ENCODE results near the gene KRT82.

KRT82 gene

GRCh38 chr12:52379536-52379935, 26.6 kb downstream of the KRT82 start:
- FAIRE-seq, result no peak

- FAIRE-seq, result no peak
These were observed 28.0 kb downstream of the KRT82 start for GRCh38 chr12:52378091-52378490.

- no peak for FAIRE-seq
These were observed 28.9 kb downstream of the KRT82 start for GRCh38 chr12:52377266-52377665.

- FAIRE-seq, result no peak
These were observed 33.6 kb downstream of the KRT82 start for GRCh38 chr12:52372216-52373154.

- no peak for FAIRE-seq
These were observed 34.4 kb downstream of the KRT82 start for GRCh38 chr12:52371716-52372115.

GRCh38 chr12:52370926-52371608, 35.1 kb downstream of the KRT82 start:
- FAIRE-seq, result no peak

GRCh38 chr12:52369809-52370208, 36.3 kb downstream of the KRT82 start:
- no peak for FAIRE-seq

- no peak for FAIRE-seq
These were observed 36.9 kb downstream of the KRT82 start for GRCh38 chr12:52369211-52369610.

GRCh38 chr12:52368508-52368907, 37.6 kb downstream of the KRT82 start:
- FAIRE-seq, result no peak

- FAIRE-seq, result no peak
These were observed 38.3 kb downstream of the KRT82 start for GRCh38 chr12:52367876-52368275.

- no peak for FAIRE-seq
These were observed 39.2 kb downstream of the KRT82 start, which contains the start of gene KRT85 for GRCh38 chr12:52366738-52367485. Gene KRT85, minus strand, starts transcription at chr12:52367481. Its CDS starts 76 bp downstream, at chr12:52367405.

GRCh38 chr12:52364901-52365489, 41.1 kb downstream of the KRT82 start:
- no peak for FAIRE-seq

- FAIRE-seq, result no peak
These were observed 42.1 kb downstream of the KRT82 start for GRCh38 chr12:52364061-52364460.

GRCh38 chr12:52363111-52363679, 42.9 kb downstream of the KRT82 start:
- no peak for FAIRE-seq

GRCh38 chr12:52362118-52362726, 43.9 kb downstream of the KRT82 start:
- no peak for FAIRE-seq

GRCh38 chr12:52361553-52361952, 44.6 kb downstream of the KRT82 start:
- no peak for FAIRE-seq

GRCh38 chr12:52360663-52361271, 45.4 kb downstream of the KRT82 start:
- FAIRE-seq, result no peak

GRCh38 chr12:52360106-52360662, 46.0 kb downstream of the KRT82 start:
- no peak for FAIRE-seq

- no peak for FAIRE-seq
These were observed 46.5 kb downstream of the KRT82 start for GRCh38 chr12:52359621-52360061.

- no peak for FAIRE-seq
These were observed 47.4 kb downstream of the KRT82 start for GRCh38 chr12:52358575-52359350.

All from G401.6 (cell line).